Activated naive CD4-positive, alpha-beta T cell (primary cell): ENCODE data around the gene MRAP.
"Not testable (repeated sequence)": the region's sequence is repeated elsewhere in the genome, so short reads cannot be mapped to it uniquely, and the experiment has no call there.

Experiments
- DNase-seq, 4 experiments: peaks; one replicate each; lab custom pipeline; 2025; lab: John Stamatoyannopoulos, UW

The MRAP gene

DNA sequence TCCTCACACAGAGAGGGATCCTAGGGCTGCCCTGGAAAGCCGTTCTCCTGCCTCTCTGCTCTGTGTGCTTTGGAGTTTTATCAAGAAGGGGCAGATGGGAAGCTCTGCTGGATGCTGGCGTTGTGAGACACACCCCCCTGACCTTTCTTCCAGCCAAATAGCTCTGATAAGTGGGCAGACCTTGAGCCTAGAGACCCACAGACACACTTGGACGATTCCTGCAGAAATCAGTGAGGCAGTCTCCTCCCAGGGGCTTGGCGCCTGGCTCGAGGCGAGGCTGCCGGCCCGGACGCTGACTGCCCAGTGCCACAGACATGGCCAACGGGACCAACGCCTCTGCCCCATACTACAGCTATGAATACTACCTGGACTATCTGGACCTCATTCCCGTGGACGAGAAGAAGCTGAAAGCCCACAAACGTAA, at the start of gene MRAP:
Gene MRAP, plus strand, starts transcription at position 198 of the 424 bp plus-strand sequence. Its CDS starts 117 bp downstream, at position 315.
- no peak for DNase-seq

GRCh38 chr21:32249511-32250280, 49.0 kb upstream of the MRAP start:
- no peak for DNase-seq

DNA sequence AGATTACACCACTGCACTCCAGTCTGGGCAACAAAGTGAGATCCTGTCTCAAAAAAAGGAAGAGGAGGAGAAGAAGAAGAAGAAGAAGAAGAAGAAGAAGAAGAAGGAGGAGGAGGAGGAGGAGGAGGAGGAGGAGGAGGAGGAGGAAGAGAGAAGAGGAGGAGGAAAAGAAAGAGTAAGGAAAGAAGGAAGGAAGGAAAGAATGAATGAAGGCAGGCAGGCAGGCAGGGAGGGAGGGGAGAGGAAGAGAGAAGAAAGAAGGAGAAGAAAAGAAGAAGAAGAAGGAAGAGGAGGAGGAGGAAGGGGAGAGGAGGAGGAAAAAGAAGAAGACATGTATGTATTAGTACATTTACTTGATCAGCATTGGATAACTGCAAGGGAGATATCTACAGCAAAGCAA, 46.5 kb upstream of the MRAP start:
- no peak for DNase-seq

DNA sequence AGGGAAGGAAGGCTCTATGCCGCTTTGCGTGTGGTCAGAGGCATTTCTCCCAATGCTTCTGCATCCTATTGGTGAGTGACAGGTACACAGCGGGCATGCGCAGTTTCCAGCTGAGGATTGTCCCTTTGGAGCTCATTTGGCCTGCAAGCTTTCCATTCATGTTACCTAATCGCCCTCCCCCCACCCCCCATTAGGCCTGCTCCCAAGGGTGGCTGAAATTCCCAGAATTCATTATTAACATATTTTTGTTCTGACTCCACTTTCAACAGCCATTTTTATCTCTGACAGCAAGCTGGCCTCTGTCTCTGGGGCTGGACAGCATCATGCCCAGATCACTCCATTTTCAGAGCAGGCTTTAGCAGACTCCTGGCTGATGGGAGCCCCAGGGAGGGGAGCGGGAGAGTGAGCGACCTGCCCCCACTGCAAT, 45.4 kb upstream of the MRAP start:
- DNase-seq: no peak

GRCh38 chr21:32256251-32256650, 42.4 kb upstream of the MRAP start:
- DNase-seq: no peak

DNA sequence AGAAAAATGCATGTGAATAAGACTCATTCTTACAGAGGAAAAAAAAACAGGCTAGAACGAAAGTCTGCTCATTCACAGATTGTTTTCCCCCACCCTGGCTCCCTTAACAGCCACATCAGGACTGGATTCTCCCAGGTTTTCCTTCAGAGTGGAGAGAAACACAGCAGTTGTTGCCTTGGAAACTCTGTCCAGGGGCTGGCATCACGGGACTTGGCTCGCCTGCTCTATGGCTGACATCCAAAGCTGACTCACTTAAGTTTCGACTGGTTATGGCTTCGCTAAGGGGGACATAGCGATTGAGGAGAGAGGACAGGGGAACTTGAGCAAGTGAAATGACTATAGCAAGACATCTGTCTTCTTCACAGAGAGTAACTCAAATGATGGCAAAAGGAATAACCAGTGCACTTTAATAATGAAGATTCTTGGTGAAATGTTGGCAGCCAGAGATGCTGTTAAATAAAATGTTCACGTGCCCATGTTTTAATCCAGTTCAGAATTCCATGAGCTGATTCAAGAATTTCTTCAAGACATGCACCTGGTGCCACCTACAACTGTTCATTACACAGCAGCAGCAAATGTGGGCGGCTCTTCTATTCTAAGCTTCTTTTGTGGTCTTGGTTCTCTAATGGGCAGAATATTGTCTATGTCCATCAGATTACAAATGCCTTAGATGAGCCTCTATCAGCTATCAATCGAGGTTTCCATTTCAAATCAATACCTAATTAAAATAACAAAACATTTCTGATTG, 41.6 kb upstream of the MRAP start:
- DNase-seq: no peak

DNA sequence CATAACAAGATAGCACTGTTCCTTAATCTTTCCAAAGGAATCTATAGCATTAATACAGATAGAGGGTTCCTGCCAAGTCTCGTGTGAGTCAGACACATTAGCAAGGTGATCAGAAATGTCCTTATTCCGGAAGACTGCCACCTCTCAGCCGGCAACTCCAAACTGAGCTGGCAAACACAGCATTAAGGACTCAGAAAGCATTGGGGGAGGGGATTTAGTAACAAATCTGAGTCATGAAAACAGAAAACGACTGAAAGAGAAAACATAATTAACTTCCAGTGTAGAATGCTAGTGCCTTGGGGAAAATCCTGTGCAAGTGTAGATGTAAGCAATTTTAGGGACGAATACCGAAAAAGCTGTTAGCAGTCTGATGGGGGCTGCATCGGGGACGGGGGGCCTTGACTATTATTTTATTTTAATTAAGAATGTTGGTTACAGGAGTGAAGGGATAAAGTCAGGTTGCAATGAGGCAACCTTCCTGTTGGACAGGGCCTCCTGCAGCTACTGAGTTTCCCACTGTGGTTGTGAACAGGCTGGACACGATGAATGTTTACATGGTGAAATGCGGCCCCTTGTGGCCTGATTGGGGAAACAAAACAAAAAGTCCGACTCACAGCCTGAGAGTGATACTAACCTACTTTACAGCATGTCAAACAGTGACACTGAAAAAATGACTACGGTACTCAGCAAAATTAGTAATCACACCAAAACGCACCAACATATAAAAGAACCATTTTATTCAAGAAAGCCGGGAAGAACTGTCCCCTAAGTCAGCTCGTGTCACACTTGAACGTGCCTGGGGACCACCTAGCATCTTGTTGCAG, 40.5 kb upstream of the MRAP start:
- no peak for DNase-seq

DNA sequence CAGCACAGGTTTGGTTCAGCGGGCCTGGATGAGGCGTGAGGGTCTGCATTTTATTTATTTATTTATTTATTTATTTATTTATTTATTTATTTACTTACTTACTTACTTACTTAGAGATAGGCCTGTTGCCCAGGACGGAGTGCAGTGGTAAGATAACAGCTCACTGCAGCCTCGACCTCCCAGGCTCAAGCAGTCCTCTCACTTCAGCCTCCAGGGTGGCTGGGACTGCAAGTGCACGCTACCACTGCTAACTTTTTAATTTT, 39.9 kb upstream of the MRAP start:
- DNase-seq: not testable (repeated sequence)

DNA sequence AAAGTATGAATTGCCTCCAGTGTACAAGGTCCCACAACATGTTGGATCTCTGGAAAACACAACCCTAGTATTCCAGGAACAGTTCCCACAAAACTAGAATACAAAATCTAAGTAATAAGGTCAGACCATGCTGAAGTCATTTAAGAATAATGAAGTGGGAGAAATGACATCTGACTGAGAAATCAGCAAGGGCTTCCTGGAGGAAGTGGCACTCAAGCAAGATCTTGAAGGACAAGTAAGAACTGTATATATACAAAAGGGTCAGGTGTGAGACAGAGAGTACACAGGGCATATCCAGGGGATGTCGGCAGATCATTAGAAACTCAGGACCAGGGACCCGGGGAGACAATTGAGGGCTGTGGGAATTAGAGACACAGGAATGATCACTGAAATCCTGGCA, 38.5 kb upstream of the MRAP start:
- DNase-seq: no peak

GRCh38 chr21:32261929-32262328, 36.7 kb upstream of the MRAP start:
- DNase-seq: no peak

DNA sequence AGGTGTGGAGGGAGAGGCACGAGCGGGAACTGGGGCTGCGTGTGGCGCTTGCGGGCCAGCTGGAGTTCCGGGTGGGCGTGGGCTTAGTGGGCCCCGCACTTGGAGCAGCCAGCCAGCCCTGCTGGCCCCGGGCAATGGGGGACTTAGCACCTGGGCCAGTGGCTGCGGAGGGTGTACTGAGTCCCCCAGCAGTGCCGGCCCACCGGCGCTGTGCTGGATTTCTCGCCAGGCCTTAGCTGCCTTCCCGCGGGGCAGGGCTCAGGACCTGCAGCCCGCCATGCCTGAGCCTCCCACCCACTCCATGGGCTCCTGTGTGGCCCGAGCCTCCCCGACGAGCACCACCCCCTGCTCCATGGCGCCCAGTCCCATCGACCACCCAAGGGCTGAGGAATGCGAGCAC, 33.3 kb upstream of the MRAP start:
- not testable (repeated sequence) for DNase-seq

- DNase-seq: no peak
Observed at GRCh38 chr21:32270748-32271147, 27.9 kb upstream of the MRAP start.

DNA sequence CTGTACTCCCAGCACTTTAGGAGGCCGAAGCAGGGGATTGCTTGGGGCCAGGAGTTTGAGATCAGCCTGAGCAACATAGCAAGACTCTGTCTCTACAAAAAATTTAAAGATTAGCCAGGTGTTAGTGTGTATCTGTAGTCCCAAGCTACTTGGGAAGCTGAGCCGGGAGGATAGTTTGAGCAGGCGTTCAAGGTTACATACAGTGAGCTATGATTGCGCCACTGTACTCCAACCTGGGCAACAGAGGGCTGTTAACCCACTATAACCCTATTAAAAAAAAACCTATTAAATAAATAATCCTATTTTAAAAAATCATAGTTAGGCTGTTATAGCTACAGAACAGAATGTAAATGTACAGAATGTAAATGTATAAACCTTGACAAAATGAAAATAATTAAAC, 22.0 kb upstream of the MRAP start:
- DNase-seq: no peak

GRCh38 chr21:32278103-32278502, 20.6 kb upstream of the MRAP start:
- DNase-seq: no peak

DNA sequence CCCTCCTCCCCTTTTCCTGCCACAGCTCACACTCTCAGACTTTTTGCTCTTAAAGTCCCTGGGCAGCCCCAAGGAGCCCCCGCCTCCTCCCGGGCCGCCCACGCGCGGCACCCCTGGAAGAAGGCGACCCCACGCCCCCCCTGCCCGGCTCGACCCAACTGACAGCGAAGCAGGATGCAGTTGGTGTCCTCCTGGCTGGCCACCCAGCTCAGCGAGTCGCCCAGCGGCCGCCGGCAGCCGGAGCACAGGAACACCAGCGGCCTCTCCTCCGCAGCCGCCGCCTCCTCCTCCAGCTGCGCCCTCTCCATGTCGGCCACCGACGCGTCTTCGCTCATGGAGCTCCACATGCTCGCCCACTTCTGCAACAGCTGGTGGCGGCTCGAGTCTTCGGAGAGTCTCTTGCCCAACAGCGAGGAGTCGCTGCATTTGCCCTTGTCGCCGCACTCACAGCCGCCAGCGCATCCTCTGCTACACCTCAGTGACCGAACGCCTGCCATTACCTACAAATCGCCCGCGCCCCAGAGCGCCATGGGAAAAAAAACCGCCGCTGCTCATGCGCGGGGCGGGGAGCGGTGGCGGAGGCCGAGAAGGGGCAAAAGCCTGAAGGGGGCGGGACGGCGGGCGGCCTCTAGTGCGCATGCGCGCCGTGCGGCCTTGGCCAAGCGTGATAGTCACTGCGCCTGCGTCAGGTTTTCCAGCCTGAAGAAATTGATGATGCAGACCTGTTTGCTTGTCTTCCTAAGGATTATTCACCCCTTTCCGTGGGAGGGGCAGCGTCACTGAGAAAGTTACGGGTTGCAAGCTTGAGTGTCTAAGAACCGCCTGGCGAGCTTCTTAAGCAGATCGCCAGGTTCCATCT, 19.9 kb upstream of the MRAP start, which contains the start of gene MIS18A:
Gene MIS18A, minus strand, starts transcription at position 532 of the 859 bp plus-strand sequence. Its CDS starts 35 bp downstream, at position 497.
- DNase-seq: peak; percentile 94 to 98 (median 96)

DNA sequence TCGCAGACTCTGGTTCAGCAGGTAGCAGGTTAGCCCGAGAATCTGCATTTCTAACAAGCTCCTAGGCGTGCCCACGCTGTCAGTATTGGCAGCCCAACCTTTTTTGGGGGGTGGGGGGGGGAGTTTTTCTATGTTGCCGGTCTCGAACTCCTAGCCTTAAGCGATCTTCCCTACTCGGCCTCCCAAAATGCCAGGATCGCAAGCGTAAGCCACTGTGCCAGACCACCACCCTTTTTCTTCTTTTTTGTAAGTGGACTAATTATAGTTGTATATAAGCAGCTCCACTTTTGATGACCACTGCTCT, 19.3 kb upstream of the MRAP start:
- no peak for DNase-seq

GRCh38 chr21:32281531-32281930, 17.1 kb upstream of the MRAP start:
- no peak for DNase-seq

- DNase-seq: no peak
Observed at GRCh38 chr21:32282992-32283391, 15.7 kb upstream of the MRAP start.

DNA sequence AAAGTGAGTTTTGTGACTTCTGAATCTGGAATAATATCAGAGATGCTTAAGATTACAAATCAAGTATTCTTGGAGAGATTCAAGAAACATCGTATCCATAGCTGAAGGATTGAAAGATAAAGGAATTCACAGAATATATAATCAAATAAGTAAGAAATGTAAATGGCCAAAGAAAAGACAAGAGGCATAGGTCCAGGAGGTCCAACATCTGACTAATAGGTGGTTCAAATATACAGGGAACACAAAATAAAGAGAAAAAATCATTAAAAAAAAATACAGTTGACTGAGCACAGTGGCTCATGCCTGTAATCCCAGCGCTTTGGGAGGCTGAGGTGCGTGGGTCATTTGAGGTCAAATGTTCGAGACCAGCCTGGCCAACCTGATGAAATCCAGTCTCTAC, 13.2 kb upstream of the MRAP start:
- DNase-seq: no peak

- DNase-seq: no peak
Observed at GRCh38 chr21:32297449-32297848, 1.2 kb upstream of the MRAP start.

DNA sequence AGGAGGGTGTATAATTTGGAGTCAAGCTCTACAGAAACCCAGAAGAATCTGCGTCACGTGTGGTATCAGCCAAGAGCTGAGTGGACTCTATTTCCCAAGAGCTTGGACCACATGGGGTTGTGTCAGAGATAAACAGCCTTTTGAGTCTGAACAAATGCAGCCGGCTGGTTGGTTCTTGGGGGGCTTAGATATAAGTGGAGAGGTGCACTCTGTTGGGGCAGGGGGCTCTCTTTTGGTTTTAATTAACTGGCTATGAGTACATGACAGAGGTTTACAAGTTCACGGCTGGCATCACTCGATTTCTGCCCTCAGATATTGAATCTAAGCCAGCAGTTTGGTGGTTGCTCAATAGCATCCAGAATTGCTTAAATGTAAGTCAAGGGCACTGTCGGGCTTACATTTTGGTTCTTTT, 501 bp upstream of the MRAP start:
- DNase-seq: no peak

GRCh38 chr21:32299695-32300094, 1.0 kb downstream of the MRAP start:
- no peak for DNase-seq
